ENCODE data around the gene KIRREL3. TPM values are rescaled to one million over a fixed set of nuclear protein-coding genes. Genes with fewer than 3 reads are reported as not detected.

Gene KIRREL3
- total RNA-seq, 1 donor from 2014 or later, result 0.38 TPM

DNA sequence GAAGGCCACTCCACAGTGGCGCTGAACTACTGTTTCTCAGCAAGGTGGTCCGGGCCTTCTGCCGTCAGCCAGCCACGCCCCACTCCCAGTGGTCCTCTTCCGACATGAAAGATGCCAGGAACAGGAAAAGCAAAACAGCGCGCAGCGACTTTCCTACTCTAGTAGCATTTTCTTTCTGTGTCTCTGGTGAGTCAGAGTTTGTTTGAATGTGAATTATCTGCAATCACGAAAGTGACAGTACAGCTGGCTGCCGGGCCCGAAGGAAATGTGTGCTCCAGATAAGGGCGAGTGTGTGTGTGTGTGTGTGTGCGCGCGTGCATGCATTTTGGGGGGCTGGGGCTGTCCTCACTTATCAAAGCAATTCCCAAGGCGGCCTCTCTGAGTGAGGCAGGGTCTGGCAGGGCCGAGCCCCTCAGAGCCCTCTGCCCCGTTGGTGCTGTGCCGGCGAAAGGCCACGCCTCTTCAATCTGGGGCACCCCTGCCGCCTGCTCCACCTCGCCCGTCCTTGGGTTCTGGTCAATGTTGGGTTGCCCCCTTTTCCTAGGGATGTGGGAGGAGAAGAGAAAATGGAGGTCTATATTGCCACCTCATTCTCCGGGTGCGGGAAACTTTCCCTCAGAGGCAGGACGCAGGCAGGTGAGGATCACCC lies 288.5 kb downstream of the KIRREL3 start:
- Mint-ChIP-seq H3K36me3 (ENCODE audit: low read depth, unreplicated experiment) (no peaks in the 10 kb centered on the region), H3K4me1 (ENCODE audit: unreplicated experiment) (peaks cover 13% of the 10 kb centered on the region), H3K27me3 (ENCODE audit: unreplicated experiment) (no peaks in the 10 kb centered on the region), H3K27ac (ENCODE audit: unreplicated experiment) (no peak overlapping the region), H3K9me3 (ENCODE audit: unreplicated experiment) (no peaks in the 10 kb centered on the region), H3K4me3 (ENCODE audit: unreplicated experiment) (no peak overlapping the region)
- TF ChIP-seq, protein P1, sequence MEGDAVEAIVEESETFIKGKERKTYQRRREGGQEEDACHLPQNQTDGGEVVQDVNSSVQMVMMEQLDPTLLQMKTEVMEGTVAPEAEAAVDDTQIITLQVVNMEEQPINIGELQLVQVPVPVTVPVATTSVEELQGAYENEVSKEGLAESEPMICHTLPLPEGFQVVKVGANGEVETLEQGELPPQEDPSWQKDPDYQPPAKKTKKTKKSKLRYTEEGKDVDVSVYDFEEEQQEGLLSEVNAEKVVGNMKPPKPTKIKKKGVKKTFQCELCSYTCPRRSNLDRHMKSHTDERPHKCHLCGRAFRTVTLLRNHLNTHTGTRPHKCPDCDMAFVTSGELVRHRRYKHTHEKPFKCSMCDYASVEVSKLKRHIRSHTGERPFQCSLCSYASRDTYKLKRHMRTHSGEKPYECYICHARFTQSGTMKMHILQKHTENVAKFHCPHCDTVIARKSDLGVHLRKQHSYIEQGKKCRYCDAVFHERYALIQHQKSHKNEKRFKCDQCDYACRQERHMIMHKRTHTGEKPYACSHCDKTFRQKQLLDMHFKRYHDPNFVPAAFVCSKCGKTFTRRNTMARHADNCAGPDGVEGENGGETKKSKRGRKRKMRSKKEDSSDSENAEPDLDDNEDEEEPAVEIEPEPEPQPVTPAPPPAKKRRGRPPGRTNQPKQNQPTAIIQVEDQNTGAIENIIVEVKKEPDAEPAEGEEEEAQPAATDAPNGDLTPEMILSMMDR (IDR thresholded peaks at IDR 0.05; ENCODE audit: unreplicated experiment), result no peak
- DNase-seq (ENCODE audit: low spot score), result no peak

DNA sequence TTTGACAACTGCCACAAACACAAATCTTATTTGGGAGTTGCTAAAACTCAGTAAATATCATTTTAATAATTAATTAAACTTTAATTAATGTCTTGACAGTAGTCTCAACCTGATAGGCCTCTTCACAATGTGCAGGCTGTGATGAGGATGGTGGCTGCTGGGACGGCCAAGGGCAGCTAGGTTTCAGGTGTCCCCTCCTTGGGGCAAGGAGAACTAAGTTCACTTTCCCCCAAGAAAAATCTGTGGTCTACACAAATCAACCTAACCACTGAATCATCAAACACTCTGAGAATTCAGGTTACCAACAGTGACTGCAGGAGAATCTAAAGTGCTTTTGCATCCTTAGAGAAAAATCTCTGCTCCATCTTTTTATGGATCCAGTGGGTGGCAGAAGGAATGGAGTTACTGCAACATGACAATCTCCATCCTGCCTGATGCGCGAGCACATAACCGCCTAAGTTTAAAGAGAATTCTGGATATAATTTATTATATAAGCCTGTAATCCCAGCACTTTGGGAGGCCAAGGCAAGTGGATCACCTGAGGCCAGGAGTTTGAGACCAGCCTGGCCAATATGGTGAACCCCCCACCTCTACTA lies 289.7 kb downstream of the KIRREL3 start:
- Mint-ChIP-seq H3K27me3 (ENCODE audit: unreplicated experiment) (no peaks in the 10 kb centered on the region), H3K36me3 (ENCODE audit: low read depth, unreplicated experiment) (no peaks in the 10 kb centered on the region), H3K4me1 (ENCODE audit: unreplicated experiment) (peaks cover 13% of the 10 kb centered on the region), H3K9me3 (ENCODE audit: unreplicated experiment) (no peaks in the 10 kb centered on the region), H3K27ac (ENCODE audit: unreplicated experiment) (no peak overlapping the region), H3K4me3 (ENCODE audit: unreplicated experiment) (no peak overlapping the region)
- no peak for DNase-seq (ENCODE audit: low spot score)
- TF ChIP-seq, protein P1 (IDR thresholded peaks at IDR 0.05; ENCODE audit: unreplicated experiment), result no peak

DNA sequence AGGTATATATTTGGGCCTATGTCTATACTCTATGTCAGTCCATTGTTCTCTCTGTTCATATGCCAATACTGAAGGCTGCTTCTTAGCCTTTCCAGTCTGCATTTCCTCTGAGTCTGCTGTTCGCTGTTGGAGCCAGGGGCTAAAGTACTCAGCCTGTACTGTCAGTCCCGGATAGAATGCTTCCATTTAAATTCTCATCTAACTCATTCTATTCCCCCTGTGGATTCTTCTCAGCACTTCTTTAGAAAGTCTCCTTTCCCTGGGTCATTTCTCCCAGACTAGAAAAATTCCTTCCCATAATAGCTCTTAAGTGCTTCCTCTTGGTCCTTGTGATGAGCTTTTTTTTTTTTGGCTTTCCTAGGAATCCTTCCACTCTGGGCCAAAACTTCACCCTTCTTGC lies 293.1 kb downstream of the KIRREL3 start:
- Mint-ChIP-seq H3K27me3 (ENCODE audit: unreplicated experiment) (peaks cover 2% of the 10 kb centered on the region), H3K9me3 (ENCODE audit: unreplicated experiment) (no peaks in the 10 kb centered on the region), H3K4me1 (ENCODE audit: unreplicated experiment) (peaks cover 6% of the 10 kb centered on the region), H3K27ac (ENCODE audit: unreplicated experiment) (no peak overlapping the region), H3K4me3 (ENCODE audit: unreplicated experiment) (no peak overlapping the region), H3K36me3 (ENCODE audit: low read depth, unreplicated experiment) (no peaks in the 10 kb centered on the region)
- TF ChIP-seq, protein P1 (IDR thresholded peaks at IDR 0.05; ENCODE audit: unreplicated experiment), result no peak
- DNase-seq (ENCODE audit: low spot score), result no peak

DNA sequence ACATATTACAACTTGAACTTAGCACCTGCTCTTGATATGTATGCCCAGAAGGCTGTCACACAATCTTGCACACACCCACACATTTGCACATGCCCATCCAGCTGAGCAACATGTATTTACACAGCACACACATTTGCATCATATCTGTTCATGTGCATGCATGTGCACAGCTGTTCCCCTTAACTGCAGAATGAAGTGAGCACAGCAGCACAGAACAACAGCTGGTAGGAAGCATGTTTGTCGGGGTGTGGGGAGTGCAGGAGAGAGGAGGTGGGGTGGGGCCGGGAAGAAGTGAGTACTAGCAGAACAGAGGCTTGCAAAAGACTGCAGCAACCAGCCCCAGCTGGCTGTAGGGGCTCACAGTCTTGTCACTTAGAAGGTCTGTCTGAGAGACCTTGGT lies 296.5 kb downstream of the KIRREL3 start:
- Mint-ChIP-seq H3K27me3 (ENCODE audit: unreplicated experiment) (peaks cover 2% of the 10 kb centered on the region), H3K36me3 (ENCODE audit: low read depth, unreplicated experiment) (no peaks in the 10 kb centered on the region), H3K27ac (ENCODE audit: unreplicated experiment) (no peak overlapping the region), H3K9me3 (ENCODE audit: unreplicated experiment) (no peaks in the 10 kb centered on the region), H3K4me3 (ENCODE audit: unreplicated experiment) (no peak overlapping the region), H3K4me1 (ENCODE audit: unreplicated experiment) (peaks cover 11% of the 10 kb centered on the region)
- DNase-seq (ENCODE audit: low spot score), result no peak
- TF ChIP-seq, protein P1 (IDR thresholded peaks at IDR 0.05; ENCODE audit: unreplicated experiment), result no peak

DNA sequence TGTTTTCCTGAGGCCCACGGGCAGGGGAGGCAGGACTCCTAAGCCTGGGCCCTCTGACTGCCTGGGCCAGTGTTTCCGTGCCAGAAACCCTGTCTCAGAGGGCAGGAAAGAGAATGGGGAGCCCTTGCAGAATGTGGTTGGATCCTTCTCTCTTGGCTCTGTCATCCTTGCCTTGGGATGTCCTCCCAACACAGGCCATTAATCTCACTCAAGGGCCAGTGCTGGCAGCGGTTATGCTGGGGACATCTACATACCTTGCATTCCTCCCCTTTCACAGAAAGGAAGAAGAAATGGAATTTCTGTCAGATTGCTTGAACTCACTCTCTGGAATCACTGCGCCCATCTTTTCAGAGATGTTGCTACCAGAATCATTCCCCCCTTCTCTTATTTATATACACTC lies 296.9 kb downstream of the KIRREL3 start:
- no peak overlapping the region for H3K27ac Mint-ChIP-seq (ENCODE audit: unreplicated experiment)
- TF ChIP-seq, protein P1 (IDR thresholded peaks at IDR 0.05; ENCODE audit: unreplicated experiment), result no peak
- H3K36me3 Mint-ChIP-seq (ENCODE audit: low read depth, unreplicated experiment), result no peaks in the 10 kb centered on the region
- H3K4me3 Mint-ChIP-seq (ENCODE audit: unreplicated experiment), result no peak overlapping the region
- no peaks in the 10 kb centered on the region for H3K9me3 Mint-ChIP-seq (ENCODE audit: unreplicated experiment)
- peaks cover 2% of the 10 kb centered on the region for H3K27me3 Mint-ChIP-seq (ENCODE audit: unreplicated experiment)
- no peak for DNase-seq (ENCODE audit: low spot score)
- peaks cover 11% of the 10 kb centered on the region for H3K4me1 Mint-ChIP-seq (ENCODE audit: unreplicated experiment)
